NB4 (cell line): ENCODE data around the gene ADGRF3.

ENCODE experiments used
- DNase-seq: peaks from one replicate; pipeline ENCODE4 v3.0.0; 2010; ENCODE audit warnings: low read depth
- H3K4me3 ChIP-seq: one replicate; pipeline ENCODE4 v1.5.1; 2011; ENCODE audit warnings: mild to moderate bottlenecking, low read depth, low read length, moderate library complexity
- MYC ChIP-seq: IDR thresholded peaks from 2 replicates; pipeline ENCODE4 v1.6.1; 2011; ENCODE audit warnings: low read depth, low read length
- POLR2A ChIP-seq: IDR thresholded peaks from 2 replicates; pipeline ENCODE4 v1.6.1; 2011; ENCODE audit warnings: mild to moderate bottlenecking; ENCODE audit not compliant: insufficient read length; ENCODE audit errors: extremely low read depth
- TF ChIP-seq, protein P1 (sequence below): IDR thresholded peaks from 2 replicates; pipeline ENCODE4 v1.6.1; 2011; ENCODE audit warnings: low read depth, low read length
- TF ChIP-seq, protein P2 (sequence below): IDR thresholded peaks from one replicate; pipeline ENCODE4 v1.5.1; 2012; ENCODE audit warnings: low read depth, low read length

Gene ADGRF3

GRCh38 chr2:26345545-26346453 is 790 bp downstream of the ADGRF3 start, which contains the start of gene SELENOI:
TSS of gene SELENOI (plus strand) at chr2:26346143. CDS start at chr2:26346233, 90 bp downstream.
- TF ChIP-seq, protein P1, sequence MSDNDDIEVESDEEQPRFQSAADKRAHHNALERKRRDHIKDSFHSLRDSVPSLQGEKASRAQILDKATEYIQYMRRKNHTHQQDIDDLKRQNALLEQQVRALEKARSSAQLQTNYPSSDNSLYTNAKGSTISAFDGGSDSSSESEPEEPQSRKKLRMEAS: peak; percentile 62
- TF ChIP-seq, protein P2, sequence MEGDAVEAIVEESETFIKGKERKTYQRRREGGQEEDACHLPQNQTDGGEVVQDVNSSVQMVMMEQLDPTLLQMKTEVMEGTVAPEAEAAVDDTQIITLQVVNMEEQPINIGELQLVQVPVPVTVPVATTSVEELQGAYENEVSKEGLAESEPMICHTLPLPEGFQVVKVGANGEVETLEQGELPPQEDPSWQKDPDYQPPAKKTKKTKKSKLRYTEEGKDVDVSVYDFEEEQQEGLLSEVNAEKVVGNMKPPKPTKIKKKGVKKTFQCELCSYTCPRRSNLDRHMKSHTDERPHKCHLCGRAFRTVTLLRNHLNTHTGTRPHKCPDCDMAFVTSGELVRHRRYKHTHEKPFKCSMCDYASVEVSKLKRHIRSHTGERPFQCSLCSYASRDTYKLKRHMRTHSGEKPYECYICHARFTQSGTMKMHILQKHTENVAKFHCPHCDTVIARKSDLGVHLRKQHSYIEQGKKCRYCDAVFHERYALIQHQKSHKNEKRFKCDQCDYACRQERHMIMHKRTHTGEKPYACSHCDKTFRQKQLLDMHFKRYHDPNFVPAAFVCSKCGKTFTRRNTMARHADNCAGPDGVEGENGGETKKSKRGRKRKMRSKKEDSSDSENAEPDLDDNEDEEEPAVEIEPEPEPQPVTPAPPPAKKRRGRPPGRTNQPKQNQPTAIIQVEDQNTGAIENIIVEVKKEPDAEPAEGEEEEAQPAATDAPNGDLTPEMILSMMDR: no peak
- peak; percentile 75; the same call in 1 of the 2 replicates for TF ChIP-seq MYC
- TF ChIP-seq POLR2A: peak; percentile 71
- peak; percentile 100 for DNase-seq
- H3K4me3 ChIP-seq: peak within 1 kb of the TSS; percentile 96

GRCh38 chr2:26345283-26345544 is 1.4 kb downstream of the ADGRF3 start:
- DNase-seq: no peak
- TF ChIP-seq POLR2A: no peak
- TF ChIP-seq, protein P2: no peak
- TF ChIP-seq, protein P1: no peak
- TF ChIP-seq MYC: no peak
- H3K4me3 ChIP-seq: peak overlapping the region; percentile 96

GRCh38 chr2:26344581-26345282 is 1.9 kb downstream of the ADGRF3 start:
- TF ChIP-seq MYC: no peak
- no peak for TF ChIP-seq POLR2A
- TF ChIP-seq, protein P1: no peak
- TF ChIP-seq, protein P2: no peak
- DNase-seq: peak; percentile 39
- peak overlapping the region; percentile 96 for H3K4me3 ChIP-seq

- no peak for DNase-seq
- no peak overlapping the region for H3K4me3 ChIP-seq
- TF ChIP-seq MYC (no peak), POLR2A (no peak)
- TF ChIP-seq, protein P1: no peak
- TF ChIP-seq, protein P2: no peak
Observed at GRCh38 chr2:26340831-26341230, 5.8 kb downstream of the ADGRF3 start.

GRCh38 chr2:26337298-26337697 is 9.3 kb downstream of the ADGRF3 start:
- TF ChIP-seq POLR2A: no peak
- no peak for TF ChIP-seq MYC
- TF ChIP-seq, protein P1: no peak
- TF ChIP-seq, protein P2: no peak
- no peak for DNase-seq
- no peak overlapping the region for H3K4me3 ChIP-seq
